Neural progenitor cell (in vitro differentiated cells): ENCODE measurements around the gene ERVK3-1. TPM values are rescaled to one million over a fixed set of nuclear protein-coding genes. Genes with fewer than 3 reads are reported as not detected.

Experiments used
- DNase-seq: peaks from one replicate; pipeline ENCODE4 v3.0.0-alpha.2; 2016; ENCODE audit warnings: low spot score
- H2AFZ ChIP-seq: fragments of 200-600 bp; sonication (generic); replicated peaks from 2 replicates; pipeline ENCODE4 v1.6.1; 2016; ENCODE audit warnings: antibody characterized with exemption
- H3F3A ChIP-seq: fragments of 200-600 bp; sonication (generic); 2 replicates; pipeline ENCODE4 v1.6.1; 2016; ENCODE audit warnings: antibody characterized with exemption, low read depth
- H3K27ac ChIP-seq: fragments of 200-600 bp; sonication (generic); 2 replicates; pipeline ENCODE4 v1.5.1; 2016; ENCODE audit warnings: mild to moderate bottlenecking
- H3K27me3 ChIP-seq: fragments of 200-600 bp; sonication (generic); 2 replicates; pipeline ENCODE4 v1.6.1; 2016; ENCODE audit warnings: mild to moderate bottlenecking, moderate library complexity
- H3K36me3 ChIP-seq: fragments of 200-600 bp; sonication (generic); 2 replicates; pipeline ENCODE4 v1.5.1; 2016
- H3K4me1 ChIP-seq: fragments of 200-600 bp; sonication (generic); 2 replicates; pipeline ENCODE4 v1.6.1; 2016; ENCODE audit warnings: mixed run types
- H3K4me2 ChIP-seq: fragments of 200-600 bp; sonication (generic); 2 replicates; pipeline ENCODE4 v1.6.1; 2016
- H3K4me3 ChIP-seq: fragments of 200-600 bp; sonication (generic); 2 replicates; pipeline ENCODE4 v1.5.1; 2016
- H3K79me2 ChIP-seq: fragments of 200-600 bp; sonication (generic); 2 replicates; pipeline ENCODE4 v1.6.1; 2016; ENCODE audit warnings: low read depth
- H3K9ac ChIP-seq: fragments of 200-600 bp; sonication (generic); 2 replicates; pipeline ENCODE4 v1.6.1; 2016
- H3K9me3 ChIP-seq: fragments of 200-600 bp; sonication (generic); 2 replicates; pipeline ENCODE4 v1.5.1; 2016; ENCODE audit warnings: low read depth
- H4K20me1 ChIP-seq: fragments of 200-600 bp; sonication (generic); 2 replicates; pipeline ENCODE4 v1.6.1; 2016; ENCODE audit warnings: low read depth
- H3K27ac Mint-ChIP-seq: 3 replicates; pipeline ENCODE4 v1.8.0; 2021; ENCODE audit warnings: mixed read lengths
- H3K27me3 Mint-ChIP-seq: 2 replicates; pipeline ENCODE4 v1.8.0; 2022; ENCODE audit warnings: low read depth, mild to moderate bottlenecking, inconsistent platforms, moderate library complexity, mixed read lengths; ENCODE audit not compliant: insufficient read depth
- H3K36me3 Mint-ChIP-seq: 3 replicates; pipeline ENCODE4 v1.8.0; 2021; ENCODE audit warnings: mixed read lengths
- H3K4me1 Mint-ChIP-seq: 3 replicates; pipeline ENCODE4 v1.8.0; 2021; ENCODE audit warnings: mixed read lengths
- H3K4me3 Mint-ChIP-seq: 3 replicates; pipeline ENCODE4 v1.8.0; 2021; ENCODE audit warnings: mild to moderate bottlenecking, moderate library complexity, mixed read lengths
- H3K9me3 Mint-ChIP-seq: 3 replicates; pipeline ENCODE4 v1.8.0; 2020; ENCODE audit warnings: mixed read lengths
- EZH2 ChIP-seq: fragments of 200-600 bp; sonication (generic); IDR thresholded peaks from 2 replicates; pipeline ENCODE4 v1.6.1; 2017; ENCODE audit warnings: antibody characterized with exemption, mild to moderate bottlenecking, moderate library complexity
- EZH2phosphoT487 ChIP-seq: fragments of 200-600 bp; sonication (generic); IDR thresholded peaks from 2 replicates; pipeline ENCODE4 v1.6.1; 2017; ENCODE audit warnings: antibody characterized with exemption
- total RNA-seq: library from RNA; depleted of rRNA; stranded (reverse); fragments of >200 nt; gene quantifications from 2 replicates; pipeline ENCODE4 v1.2.3, GENCODE V29; 2015; ENCODE audit warnings: low replicate concordance
- TF ChIP-seq, protein P1 (sequence below): fragments of 200-600 bp; sonication (generic); IDR thresholded peaks from 2 replicates; pipeline ENCODE4 v1.5.1; 2017; ENCODE audit warnings: antibody characterized with exemption, mild to moderate bottlenecking

The ERVK3-1 gene
- total RNA-seq, 1 donor from 2014 or later = 49.9 TPM

GRCh38 chr19:58279042-58279924, 25.9 kb upstream of the ERVK3-1 start:
- peaks cover 17% of the 10 kb centered on the region for H3F3A ChIP-seq
- peak overlapping the region; percentile 91 for H2AFZ ChIP-seq
- peaks cover 72% of the 10 kb centered on the region for H3K79me2 ChIP-seq
- H3K9me3 ChIP-seq = no peaks in the 10 kb centered on the region
- H3K9ac ChIP-seq = peak overlapping the region; percentile 81
- TF ChIP-seq EZH2 (no peak), EZH2phosphoT487 (no peak)
- TF ChIP-seq, protein P1, sequence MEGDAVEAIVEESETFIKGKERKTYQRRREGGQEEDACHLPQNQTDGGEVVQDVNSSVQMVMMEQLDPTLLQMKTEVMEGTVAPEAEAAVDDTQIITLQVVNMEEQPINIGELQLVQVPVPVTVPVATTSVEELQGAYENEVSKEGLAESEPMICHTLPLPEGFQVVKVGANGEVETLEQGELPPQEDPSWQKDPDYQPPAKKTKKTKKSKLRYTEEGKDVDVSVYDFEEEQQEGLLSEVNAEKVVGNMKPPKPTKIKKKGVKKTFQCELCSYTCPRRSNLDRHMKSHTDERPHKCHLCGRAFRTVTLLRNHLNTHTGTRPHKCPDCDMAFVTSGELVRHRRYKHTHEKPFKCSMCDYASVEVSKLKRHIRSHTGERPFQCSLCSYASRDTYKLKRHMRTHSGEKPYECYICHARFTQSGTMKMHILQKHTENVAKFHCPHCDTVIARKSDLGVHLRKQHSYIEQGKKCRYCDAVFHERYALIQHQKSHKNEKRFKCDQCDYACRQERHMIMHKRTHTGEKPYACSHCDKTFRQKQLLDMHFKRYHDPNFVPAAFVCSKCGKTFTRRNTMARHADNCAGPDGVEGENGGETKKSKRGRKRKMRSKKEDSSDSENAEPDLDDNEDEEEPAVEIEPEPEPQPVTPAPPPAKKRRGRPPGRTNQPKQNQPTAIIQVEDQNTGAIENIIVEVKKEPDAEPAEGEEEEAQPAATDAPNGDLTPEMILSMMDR = no peak
- H3K36me3 ChIP-seq = peaks cover 5% of the 10 kb centered on the region
- Mint-ChIP-seq H3K27ac (peak overlapping the region; percentile 95), H3K4me3 (peak overlapping the region; percentile 96), H3K9me3 (peaks cover 82% of the 10 kb centered on the region), H3K36me3 (peaks cover 64% of the 10 kb centered on the region), H3K4me1 (peaks cover 3% of the 10 kb centered on the region), H3K27me3 (peaks cover 9% of the 10 kb centered on the region)
- H3K4me3 ChIP-seq = peak overlapping the region; percentile 81
- peaks cover 16% of the 10 kb centered on the region for H3K4me1 ChIP-seq
- peaks cover 31% of the 10 kb centered on the region for H4K20me1 ChIP-seq
- H3K4me2 ChIP-seq = peak overlapping the region; percentile 97
- peak overlapping the region; percentile 74 for H3K27ac ChIP-seq
- peak; percentile 82 for DNase-seq
- H3K27me3 ChIP-seq = no peaks in the 10 kb centered on the region

- H3F3A ChIP-seq = peaks cover 14% of the 10 kb centered on the region
- H3K27me3 Mint-ChIP-seq = peaks cover 13% of the 10 kb centered on the region
- peaks cover 82% of the 10 kb centered on the region for H3K9me3 Mint-ChIP-seq
- peak overlapping the region; percentile 6 for H3K27ac Mint-ChIP-seq
- peaks cover 73% of the 10 kb centered on the region for H3K79me2 ChIP-seq
- H3K27me3 ChIP-seq = no peaks in the 10 kb centered on the region
- peak overlapping the region; percentile 81 for H3K4me3 ChIP-seq
- H3K4me1 Mint-ChIP-seq = peaks cover 3% of the 10 kb centered on the region
- H3K36me3 ChIP-seq = no peaks in the 10 kb centered on the region
- H3K36me3 Mint-ChIP-seq = peaks cover 63% of the 10 kb centered on the region
- H4K20me1 ChIP-seq = peaks cover 33% of the 10 kb centered on the region
- no peak overlapping the region for H3K27ac ChIP-seq
- H3K4me2 ChIP-seq = peak overlapping the region; percentile 97
- no peaks in the 10 kb centered on the region for H3K9me3 ChIP-seq
- DNase-seq = no peak
- peak overlapping the region; percentile 81 for H3K9ac ChIP-seq
- no peak for TF ChIP-seq EZH2
- no peak for TF ChIP-seq EZH2phosphoT487
- TF ChIP-seq, protein P1 = no peak
- peak overlapping the region; percentile 96 for H3K4me3 Mint-ChIP-seq
- H2AFZ ChIP-seq = no peak overlapping the region
- peaks cover 16% of the 10 kb centered on the region for H3K4me1 ChIP-seq
Observed at GRCh38 chr19:58279925-58280316, 25.3 kb upstream of the ERVK3-1 start.

- Histone ChIP-seq H3K36me3 (no peaks in the 10 kb centered on the region), H3F3A (no peaks in the 10 kb centered on the region), H3K4me2 (no peak overlapping the region), H3K4me3 (no peak overlapping the region), H3K27me3 (no peaks in the 10 kb centered on the region), H4K20me1 (peaks cover 46% of the 10 kb centered on the region), H3K9me3 (no peaks in the 10 kb centered on the region), H3K9ac (no peak overlapping the region), H3K79me2 (peaks cover 68% of the 10 kb centered on the region), H3K27ac (no peak overlapping the region), H3K4me1 (peaks cover 16% of the 10 kb centered on the region), H2AFZ (no peak overlapping the region)
- Mint-ChIP-seq H3K27ac (no peak overlapping the region), H3K27me3 (peaks cover 4% of the 10 kb centered on the region), H3K36me3 (peaks cover 85% of the 10 kb centered on the region), H3K4me3 (no peak overlapping the region), H3K4me1 (peaks cover 3% of the 10 kb centered on the region), H3K9me3 (peaks cover 90% of the 10 kb centered on the region)
- DNase-seq = no peak
- TF ChIP-seq, protein P1 = no peak
Observed at GRCh38 chr19:58284199-58284598, 21.0 kb upstream of the ERVK3-1 start.
